GM18499 (cell line): ENCODE measurements around the gene CRHR1.

Experiments used
- ATAC-seq: cut with Tn5 transposase; IDR thresholded peaks from one replicate; pipeline ENCODE4 v1.9.1; 2021; ENCODE audit warnings: moderate number of reproducible peaks; ENCODE audit not compliant: insufficient read depth, unreplicated experiment

CRHR1 gene

DNA sequence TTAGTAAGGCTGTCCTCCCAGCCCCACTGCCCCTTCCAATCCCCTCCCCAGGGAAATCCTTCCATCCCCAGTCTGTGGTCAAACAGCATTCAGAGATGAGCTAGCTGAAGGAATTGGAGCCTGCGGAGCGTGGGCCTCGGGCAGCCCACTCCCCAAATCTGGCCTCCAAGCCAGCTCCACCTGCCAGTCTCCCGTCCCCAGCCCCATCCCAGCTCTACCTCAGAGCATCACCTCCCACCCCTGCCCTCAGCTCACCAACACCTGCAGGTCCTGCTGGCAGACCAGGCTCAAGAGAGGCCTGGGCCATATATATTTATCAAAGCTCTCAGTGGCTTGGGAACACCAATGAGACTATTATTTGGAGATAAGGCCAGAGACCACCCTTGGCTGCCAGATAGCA, 55.3 kb downstream of the CRHR1 start:
- ATAC-seq, result no peak

DNA sequence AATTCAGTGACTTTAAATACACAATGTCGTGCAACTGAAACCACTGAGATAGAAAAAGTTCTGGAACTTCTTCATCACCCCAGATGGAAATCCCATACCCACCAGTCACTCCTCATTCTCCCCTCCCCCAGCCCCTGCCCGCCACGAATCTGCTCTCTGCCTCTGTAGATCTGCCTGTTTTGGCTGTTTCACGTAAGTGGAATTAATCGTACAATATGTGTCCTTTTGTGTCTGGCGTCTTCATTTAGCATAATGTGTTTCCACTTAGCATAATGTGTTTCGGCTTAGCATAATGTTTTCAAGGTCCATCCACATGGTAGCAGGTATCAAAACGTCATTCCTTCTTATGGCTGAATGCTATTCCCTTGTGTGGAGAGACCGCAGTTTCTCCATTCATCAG, 57.1 kb downstream of the CRHR1 start:
- ATAC-seq, result no peak

DNA sequence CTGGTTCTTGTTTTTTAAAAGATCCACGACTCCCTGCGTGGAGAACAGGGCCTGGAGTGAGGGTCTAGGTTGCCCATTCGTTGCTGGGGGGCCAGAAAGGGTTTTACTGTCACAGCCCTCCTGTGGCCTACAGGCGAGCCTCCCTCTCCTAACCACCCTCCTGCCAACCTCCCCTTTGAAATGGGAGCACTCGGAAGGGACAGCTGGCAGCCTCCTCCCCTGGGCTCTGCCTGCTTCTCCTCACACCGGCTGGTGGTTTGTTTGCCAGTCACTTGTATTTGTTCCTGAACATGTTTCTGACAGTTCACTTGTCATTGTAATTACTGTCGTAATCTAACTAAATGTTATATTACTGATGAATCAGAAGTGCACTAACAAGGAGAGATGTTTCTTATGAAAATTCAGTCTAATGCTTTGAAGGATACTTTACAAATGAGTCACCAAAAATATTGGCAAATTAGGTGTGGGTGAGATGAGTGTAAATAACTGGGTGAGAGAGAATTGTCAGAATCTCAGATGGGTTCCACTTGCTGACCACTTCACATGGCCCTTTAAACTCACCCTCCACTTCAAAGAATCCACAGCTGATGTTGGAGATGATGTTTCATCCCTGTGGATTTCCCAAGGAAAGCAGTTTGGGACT, 57.9 kb downstream of the CRHR1 start:
- ATAC-seq, result no peak

DNA sequence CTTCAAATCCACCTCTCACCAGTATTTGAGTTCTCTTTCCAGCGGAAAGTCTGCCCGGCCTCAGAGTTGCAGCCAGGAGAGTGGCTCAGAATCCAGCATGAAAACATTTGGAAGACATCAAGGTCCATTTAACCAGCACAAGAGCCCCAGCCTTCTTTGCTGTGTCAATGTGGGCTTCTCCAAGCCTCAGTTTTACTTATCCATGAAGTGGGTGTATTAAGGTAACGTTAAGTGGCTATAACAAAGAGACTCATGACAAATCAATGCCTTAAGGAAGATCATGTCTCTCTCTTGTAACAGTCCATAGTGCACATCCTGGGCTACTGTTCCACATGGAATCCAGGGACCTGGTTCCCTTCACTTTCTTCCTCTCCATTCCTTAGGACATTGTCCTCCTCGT, 59.6 kb downstream of the CRHR1 start:
- no peak for ATAC-seq

GRCh38 chr17:45844695-45845375, 60.7 kb downstream of the CRHR1 start, which contains the start of gene SPPL2C:
TSS of gene SPPL2C (plus strand) at chr17:45844881. CDS start at chr17:45844907, 26 bp downstream.
- ATAC-seq, result no peak

- ATAC-seq, result no peak
Measured at GRCh38 chr17:45845376-45846185, 61.5 kb downstream of the CRHR1 start.

- ATAC-seq, result no peak
Measured at GRCh38 chr17:45846223-45846622, 62.1 kb downstream of the CRHR1 start.

GRCh38 chr17:45846646-45847045, 62.5 kb downstream of the CRHR1 start:
- ATAC-seq, result no peak

DNA sequence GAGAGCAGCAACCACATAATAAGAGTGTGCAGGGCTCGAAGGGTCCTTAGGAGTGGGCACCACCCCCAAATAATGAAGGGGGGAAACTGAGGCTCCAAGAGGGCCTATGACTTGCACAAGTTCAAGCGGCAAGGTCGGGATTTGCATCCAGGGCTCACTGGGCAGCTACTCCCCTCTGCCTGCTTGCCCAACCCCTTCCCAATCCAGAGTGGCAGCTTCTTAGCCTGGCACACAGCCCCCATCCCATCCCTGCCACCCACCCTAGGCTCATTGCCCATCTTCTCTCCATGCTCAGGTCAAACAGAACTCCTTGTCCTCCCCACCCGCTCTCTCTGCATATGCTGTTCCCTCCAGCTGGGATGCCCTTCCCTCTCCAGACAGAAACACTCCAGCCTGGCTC, 63.0 kb downstream of the CRHR1 start:
- ATAC-seq, result no peak

- ATAC-seq, result no peak
Measured at GRCh38 chr17:45847747-45848146, 63.6 kb downstream of the CRHR1 start.

DNA sequence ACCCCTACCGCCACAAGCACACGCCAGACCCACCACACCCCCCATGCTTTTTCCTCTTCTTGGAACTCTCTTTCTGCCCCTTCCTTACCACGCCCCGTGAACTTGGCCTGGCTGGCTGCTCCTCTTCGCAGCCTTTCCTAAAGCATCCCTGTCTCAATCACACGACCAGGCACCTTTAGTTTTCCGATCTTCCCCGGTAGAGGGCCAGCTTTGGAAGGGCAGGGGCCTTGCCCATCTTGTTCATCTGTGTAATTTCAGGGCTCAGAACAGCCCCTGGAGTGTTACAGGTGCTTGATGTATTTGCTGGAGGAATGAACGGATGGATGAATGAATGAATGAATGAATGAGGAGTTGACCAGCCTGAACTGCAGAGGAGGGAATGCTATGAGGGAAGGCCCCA, 64.3 kb downstream of the CRHR1 start:
- no peak for ATAC-seq

GRCh38 chr17:45848868-45849535, 64.9 kb downstream of the CRHR1 start:
- ATAC-seq, result no peak

- ATAC-seq, result no peak
Measured at GRCh38 chr17:45849536-45849990, 65.4 kb downstream of the CRHR1 start.

DNA sequence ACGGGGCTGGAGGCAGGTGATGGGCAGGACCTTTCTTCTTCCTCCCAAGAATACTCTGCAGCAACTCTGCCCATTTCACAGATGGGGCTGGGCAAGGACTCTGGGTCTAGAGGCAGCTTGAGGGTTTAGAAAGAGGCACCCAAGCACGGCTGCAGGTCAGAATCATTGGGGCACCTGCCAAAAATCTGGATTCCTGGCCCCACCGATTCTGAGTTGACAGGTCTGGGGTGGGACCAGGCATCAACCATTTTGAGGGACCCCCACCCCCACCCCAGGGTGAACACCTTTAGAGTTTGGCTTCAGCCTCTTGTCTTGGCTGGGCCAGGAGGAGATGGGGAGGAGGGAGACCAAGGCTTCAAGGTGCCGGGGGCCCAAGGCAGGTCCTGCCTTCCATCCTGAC, 65.9 kb downstream of the CRHR1 start:
- no peak for ATAC-seq

DNA sequence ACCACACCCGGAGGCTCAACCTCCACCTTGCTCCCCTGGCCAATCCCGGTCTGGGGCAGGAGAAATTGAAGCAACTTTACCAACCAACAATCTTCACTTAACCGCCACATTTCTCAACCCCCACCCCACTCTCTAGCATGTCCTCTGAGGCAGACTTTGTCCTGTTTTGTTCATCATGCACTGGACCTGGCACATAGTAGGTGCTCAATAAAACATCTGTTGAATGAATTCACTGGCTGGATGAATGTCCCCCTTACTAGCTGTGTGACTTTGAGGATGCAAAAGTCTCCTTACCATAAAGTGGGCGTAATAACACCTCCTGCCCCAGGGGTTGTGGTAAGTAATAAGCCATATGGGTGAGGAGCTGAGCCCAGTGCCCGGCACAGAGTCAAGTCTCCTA, 66.3 kb downstream of the CRHR1 start:
- no peak for ATAC-seq

DNA sequence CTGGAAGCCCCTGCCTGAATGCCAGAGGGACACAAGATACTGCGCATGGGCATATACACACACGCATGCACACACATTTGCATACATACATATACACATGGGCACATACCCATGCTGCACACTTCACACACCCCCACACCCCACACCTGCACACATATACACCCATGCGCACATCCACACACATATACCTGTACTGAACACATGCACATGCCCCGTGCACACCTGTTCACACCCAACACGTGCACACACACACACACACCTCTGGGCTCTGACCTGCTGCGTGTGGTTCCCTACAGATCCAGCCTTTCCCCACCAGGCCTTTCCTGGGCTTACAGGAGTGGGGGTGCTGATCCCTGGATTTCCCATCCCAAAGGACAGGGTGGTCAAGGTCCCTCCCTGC, 66.9 kb downstream of the CRHR1 start:
- ATAC-seq, result no peak

DNA sequence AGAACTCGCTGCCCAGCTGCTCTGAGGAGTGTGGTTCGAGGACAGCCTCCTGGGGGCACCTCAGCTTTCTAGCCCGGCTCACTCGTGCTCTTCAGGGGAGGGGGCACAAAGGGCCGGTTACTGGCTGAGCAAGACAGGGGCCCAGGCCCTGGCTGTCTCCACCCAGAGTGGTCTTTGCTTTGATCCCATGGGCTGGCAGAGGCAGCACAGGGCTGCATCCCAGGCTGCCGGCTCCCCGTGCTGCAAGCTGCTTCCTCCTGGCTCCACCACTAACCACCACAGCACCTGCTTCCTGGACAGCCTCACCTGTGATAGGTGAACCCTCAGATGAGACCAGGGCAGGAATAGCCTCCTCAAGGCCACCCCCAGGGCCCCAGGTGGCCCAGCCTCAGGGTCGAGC, 67.3 kb downstream of the CRHR1 start:
- ATAC-seq, result no peak

- no peak for ATAC-seq
Measured at GRCh38 chr17:45851873-45852272, 67.8 kb downstream of the CRHR1 start.

- no peak for ATAC-seq
Measured at GRCh38 chr17:45852535-45853297, 68.6 kb downstream of the CRHR1 start.

GRCh38 chr17:45854209-45854608, 70.1 kb downstream of the CRHR1 start:
- ATAC-seq, result no peak
